HG02884 (cell line): ENCODE measurements around the gene IL10RA.
"Not testable (repeated sequence)": the region's sequence is repeated elsewhere in the genome, so short reads cannot be mapped to it uniquely, and the experiment has no call there.

Source experiments
- ATAC-seq: cut with Tn5 transposase; IDR thresholded peaks from one replicate; pipeline ENCODE4 v1.9.1; 2021; ENCODE audit warnings: mild to moderate bottlenecking, moderate library complexity; ENCODE audit not compliant: unreplicated experiment

Gene IL10RA

DNA sequence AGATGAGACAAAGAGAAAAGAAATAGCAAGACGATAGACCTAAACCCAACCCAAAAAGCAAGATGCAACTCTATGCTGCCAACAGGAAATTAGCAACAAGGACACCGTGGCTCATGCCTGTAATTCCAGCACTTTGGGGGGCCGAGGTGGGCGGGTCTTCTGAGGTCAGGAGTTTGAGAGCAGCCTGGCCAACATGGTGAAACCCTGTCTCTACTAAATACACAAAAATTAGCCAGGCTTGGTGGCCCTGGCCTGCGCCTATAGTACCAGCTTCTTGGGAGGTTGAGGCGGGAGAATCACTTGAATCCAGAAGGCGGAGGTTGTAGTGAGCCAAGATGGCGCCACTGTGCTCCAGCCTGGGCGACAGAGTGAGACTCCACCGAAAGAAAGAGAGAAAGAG is 24.3 kb upstream of the IL10RA start:
- no peak for ATAC-seq

DNA sequence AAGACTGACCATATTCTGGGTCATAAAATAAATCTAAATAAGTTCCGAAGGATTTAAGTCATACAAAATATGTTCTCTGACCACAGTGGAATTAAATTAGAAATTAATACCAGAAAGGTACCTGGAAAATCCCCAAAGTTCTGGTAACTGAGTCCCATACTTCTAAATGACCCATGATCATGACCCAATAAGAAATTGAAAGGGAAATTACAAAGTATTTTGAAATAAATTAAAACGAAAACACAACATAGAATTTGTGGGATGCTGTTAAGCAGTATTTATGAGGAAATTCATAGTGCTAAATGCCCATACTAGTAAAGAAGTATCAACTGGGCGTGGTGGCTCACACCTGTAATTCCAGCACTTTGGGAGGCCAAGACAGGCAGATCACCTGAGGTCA is 23.4 kb upstream of the IL10RA start:
- no peak for ATAC-seq

DNA sequence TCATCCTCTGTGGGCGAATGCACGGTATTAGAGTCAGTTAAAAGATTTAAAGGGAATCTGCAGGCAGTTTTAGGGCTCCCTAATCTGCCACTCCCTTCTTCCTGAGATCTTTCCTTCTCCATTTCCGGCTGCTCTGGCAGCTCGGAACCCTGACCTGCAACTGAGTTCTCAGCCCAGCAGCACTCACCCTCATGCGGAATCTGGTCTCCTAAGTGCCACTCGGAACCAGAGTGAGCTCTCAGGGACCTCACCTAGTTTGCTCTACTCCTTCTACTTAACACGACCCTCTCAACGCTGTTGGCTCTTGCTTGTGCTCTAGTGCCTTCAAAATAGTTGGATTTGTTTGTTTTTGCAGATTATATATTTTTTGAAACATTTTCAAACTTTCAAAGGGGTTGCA is 19.3 kb upstream of the IL10RA start:
- no peak for ATAC-seq

DNA sequence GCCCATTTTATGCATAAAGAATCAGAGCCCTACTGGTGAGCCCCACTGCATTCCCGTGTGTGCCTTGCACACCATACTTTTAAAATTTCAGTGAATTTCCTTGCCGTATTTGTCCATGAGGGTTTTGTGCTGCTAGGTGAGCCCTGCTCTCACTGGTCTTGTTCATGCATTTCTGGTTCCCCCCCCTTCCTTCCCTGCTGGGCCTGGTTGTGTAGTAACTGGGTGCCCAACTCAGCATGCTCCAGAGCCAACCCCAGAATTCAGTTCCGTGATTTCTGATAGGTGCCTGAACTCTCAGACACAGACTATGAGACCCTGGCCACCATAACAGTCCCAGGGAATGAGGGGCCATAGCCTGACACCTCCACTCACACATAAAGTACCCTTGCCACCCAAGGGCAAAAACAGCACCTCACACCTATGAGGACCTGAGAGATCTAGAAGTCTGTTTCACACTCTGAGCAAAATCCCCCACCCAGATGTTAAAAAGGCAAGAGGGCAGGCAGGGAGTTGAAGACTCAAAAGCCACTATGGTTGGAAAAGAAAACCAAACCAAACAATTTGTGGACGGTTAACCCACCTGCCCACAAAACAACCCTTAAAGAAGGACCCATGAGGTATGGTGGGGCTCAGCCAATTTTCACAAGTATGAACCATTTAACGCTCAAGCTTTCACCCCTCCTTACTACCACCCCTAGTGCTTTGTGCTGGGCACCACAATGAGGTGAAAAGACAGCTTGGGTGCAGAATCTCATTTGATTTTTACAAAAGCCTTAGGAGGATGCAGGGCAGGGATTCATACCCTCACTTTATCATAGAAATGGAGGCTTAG is 16.8 kb upstream of the IL10RA start:
- no peak for ATAC-seq

DNA sequence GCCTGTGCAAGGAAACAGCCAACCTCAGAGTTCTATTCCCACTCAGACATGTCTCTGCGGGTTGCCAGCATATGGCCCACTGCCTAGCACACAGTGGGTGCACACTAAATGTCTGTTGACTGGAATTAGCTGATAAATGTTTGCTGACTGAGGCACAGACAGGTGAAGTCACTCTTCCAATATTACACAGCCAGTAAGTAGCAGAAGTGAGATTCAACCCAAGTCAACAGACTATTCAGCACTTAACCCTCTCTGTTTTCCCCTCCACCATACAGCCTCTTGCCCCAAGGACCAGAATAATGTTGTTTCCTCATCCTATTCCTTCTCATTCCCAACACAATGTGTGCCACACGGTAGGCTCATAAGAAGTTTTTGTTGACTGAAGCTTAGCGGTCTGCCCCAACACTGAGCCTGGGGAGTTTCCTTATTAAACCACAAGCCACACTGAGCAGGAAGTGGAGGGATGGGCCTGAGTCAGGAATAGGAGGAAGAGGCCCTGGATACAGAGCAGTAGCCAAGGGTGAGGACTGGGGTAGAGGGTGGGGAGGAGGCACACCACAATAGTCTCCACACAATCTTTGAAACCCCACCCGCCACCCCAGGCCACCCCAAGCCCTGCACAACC is 15.7 kb upstream of the IL10RA start:
- ATAC-seq: no peak

DNA sequence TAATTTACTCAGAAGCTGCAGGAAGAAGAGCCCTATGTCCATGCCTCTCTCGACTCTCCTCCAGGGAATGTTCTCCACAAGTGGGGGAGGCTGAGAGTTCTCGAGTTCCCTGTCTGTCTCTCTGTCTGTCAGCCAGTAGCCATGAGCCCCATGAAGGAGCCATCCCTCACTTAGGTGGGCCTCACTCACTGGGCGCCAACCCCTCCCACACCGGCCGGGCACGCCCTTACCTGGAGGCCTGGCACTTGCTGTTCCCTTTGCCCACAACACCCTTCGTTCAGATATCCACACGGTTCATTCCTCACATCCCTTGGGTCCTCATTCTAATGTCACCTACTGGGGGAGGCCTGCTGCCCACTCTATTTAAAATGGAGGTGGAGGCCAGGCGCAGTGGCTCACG is 14.2 kb upstream of the IL10RA start:
- ATAC-seq: no peak

DNA sequence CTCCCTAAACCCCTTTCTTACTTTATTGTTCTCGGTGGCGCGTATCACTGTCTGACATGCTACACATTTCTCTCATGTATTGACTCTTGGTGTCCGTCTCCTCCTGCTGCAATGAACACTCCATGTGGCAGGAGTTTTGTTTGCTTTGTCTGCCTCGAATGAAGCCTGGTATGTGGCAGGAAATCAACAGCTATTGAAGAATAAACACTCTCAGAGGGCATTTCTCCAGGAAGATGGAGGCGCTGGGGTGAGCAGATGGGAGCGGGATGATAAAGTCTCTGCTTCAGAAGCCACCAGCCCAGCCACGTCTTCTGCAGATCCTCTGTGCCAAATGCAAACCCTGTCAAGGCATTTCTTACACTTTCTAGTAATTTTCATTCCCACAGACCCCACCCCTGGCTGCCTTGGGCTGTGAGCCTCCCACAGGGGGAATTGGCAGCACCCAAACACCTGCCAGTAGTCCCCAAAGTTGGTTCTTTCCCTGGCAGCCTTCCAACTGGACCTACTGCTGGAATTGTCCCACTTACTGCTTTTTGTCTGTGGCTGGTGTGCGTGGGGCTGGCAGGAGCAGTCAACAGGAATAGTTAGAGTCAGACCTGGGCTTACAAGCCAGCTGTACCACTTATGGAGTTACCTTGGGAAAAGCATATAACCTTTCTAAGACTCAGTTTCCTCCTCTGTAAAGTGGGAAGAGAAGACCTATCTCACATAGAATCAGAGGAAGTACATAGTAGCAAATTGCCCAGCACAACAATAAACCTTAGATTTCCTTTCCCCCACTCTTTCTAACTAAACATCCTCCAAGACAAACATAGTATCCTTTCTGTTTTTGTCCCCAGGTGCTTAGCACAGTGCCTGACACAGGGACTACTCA is 13.3 kb upstream of the IL10RA start:
- no peak for ATAC-seq

DNA sequence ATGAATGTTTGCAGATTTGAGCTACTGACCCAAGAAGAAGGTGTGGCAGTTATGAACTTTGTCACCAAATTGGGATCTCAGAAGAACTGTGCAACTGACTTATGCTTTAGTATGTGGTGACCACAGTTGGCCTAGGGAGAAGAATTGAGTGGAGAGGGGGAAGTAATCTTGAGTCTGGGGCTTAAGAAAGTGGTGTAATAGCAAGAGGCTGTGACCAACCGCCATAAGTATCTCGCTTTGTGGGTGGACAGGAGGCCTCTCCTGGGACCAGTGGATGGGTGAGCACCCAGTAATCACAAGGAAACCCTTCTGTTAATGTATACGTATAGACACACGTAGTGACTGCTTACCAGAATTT is 12.7 kb upstream of the IL10RA start:
- ATAC-seq: no peak

DNA sequence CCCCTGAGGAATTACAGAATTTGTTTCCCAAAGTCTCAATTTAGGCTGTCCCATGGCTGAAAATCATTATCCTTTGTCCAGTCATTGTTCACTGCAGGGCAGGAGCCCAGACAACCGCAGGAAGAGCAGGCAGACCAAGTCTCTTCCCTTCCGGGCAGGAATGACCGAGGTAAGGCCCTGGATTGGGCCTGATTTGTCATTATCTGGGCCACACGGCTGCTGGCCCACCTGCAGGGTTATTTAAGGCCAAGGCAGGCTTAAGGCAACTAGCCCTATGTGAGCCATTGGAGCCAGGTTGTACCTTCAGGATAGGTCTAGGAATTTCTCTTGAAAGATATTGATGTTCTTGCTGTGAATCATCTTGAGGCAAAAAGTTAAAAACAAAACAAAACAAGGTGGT is 9.7 kb upstream of the IL10RA start:
- no peak for ATAC-seq

DNA sequence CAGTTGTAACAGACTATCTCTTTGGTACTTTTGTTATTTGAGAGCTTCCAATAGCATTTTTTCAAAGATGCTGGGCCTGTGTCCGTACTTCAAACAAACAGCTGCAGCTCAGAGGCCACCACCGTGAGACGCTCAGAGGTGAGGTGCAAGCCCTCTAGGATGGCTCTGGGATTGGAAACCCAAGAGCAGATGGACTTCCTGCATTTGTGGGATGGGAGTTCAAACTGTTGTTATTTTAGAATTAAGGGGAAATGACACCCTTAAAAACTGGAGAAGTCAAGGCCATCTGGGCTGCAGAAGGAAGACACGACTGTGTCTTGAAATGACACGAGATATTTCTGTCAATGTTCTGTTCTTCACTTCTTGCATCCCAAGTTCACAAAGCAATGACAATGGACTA is 9.2 kb upstream of the IL10RA start:
- no peak for ATAC-seq

DNA sequence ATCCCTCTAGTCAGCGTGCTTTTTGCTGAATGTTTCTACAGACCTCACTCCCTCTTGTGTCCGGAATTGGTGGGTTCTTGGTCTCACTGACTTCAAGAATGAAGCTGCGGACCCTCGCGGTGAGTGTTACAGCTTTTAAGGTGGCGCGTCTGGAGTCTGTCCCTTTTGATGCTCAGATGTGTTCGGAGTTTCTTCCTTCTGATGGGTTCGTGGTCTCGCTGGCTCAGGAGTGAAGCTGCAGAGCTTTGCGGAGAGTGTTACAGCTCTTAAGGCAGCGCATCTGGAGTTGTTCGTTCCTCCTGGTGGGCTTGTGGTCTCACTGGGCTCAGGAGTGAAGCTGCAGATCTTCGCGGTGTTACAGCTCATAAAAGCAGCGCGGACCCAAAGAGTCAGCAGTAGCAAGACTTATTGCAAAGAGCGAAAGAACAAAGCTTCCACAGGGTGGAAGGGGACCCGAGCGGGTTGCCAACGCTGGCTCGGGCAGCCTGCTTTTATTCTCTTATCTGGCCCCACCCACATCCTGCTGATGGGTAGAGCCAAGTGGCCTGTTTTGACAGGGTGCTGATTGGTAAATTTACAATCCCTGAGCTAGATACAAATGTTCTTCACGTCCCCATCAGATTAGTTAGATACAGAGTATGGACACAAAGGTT is 8.5 kb upstream of the IL10RA start:
- not testable (repeated sequence) for ATAC-seq

DNA sequence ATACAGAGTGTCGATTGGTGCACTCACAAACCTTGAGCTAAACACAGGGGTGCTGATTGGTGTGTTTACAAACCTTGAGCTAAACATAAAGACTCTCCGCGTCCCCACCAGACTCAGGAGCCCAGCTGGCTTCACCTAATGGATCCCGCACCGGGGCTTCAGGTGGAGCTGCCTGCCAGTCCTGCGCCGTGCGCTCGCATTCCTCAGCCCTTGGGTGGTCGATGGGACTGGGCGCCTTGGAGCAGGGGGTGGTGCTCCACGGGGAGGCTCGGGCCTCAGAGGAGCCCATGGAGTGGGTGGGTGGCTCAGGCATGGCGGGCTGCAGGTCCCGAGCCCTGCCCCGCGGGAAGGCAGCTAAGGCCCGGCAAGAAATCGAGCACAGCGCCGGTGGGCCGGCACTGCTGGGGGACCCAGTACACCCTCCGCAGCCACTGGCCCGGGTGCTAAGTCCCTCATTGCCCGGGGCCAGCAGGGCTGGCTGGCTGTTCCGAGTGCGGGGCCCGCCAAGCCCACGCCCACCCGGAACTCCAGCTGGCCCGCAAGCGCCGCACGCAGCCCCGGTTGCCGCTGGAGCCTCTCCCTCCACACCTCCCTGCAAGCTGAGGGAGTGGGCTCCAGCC is 7.8 kb upstream of the IL10RA start:
- not testable (repeated sequence) for ATAC-seq

DNA sequence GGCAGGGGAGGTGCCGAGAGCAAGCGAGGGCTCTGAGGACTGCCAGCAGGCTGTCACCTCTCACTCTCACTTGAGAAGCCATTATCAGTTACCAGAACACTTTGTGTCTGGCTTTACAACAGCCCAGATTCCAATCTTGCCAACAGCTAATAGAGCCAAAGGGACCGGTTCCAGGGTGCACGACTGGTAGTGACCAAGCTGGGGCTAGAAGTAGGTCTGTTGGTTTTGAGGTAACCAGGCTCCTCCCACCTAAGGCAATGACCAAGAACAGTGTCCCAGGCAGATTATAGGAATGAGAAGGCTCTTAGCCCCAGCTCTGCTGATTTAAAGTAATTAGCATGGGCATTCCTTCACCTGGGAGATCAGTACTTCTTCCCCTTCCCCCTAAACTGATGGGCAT is 7.2 kb upstream of the IL10RA start:
- no peak for ATAC-seq

DNA sequence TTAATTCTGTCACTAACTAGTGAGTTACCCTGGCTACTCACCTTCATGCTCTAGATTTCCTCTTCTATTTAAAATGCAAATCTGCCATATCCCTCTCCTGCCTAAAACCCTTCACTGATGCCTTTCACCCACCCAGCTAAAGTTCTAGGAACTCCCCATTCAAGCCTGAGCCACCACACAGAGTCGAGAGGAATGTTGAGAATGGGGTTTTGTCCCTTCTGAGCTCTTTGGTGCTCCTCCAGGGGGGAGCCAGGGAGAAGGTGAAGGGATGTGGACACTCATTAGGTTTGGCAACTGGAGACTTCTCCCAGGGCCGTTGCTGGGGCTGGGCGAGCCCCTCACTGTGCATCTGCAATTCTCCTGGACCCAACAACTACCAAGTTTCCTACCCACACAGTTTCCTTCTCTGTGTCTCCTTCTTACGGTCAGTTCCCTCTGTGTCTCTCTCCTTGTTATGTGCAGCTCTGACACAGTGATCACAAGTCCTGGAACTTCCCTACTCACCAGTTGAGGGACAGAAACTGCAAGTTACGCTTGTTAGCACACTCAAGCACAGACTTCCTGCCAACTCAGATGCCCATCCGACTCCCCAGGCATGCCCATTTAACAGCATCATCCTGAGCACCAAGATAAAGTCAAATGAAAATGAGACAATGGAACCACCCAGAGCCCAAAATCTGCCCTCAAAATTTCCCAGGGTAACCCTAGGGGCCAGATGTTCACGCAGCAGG is 6.5 kb upstream of the IL10RA start:
- no peak for ATAC-seq

DNA sequence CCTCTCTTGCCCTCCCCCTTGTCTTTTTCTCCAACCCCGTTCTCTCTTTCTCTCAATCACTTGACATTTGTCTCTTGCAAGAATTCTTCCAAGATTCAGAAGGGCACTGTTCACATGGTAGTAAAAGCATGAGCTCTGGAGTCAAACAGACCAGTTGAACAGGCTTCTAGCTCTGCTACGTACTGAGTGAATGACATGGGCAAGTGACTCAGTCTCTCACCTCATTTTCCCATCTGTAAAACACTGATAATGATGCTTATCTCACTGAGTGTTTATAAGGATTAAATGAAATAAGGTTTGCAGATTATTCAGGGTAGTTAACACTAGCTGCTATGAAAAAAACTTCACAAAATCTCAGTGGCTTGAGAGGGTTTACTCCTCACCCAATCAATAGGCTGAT is 5.9 kb upstream of the IL10RA start:
- ATAC-seq: no peak

DNA sequence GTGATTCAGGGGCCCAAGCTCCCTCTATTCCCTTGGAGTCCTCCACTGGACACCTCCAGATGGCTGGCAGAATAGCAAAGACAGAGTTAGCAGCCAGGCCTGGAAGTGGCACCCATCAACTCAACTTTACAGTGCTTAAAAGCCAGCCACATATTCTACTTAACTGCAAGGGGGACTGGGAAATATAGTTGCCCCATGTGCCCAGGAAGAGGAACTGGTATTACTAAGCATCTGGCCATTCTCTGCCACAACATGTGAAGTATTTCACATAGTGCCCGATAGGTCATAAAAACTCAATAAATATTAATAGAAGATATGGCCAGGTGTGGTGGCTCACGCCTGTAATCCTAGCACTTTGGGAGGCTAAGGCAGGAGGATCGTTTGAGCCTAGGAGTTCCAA is 5.5 kb upstream of the IL10RA start:
- ATAC-seq: no peak

DNA sequence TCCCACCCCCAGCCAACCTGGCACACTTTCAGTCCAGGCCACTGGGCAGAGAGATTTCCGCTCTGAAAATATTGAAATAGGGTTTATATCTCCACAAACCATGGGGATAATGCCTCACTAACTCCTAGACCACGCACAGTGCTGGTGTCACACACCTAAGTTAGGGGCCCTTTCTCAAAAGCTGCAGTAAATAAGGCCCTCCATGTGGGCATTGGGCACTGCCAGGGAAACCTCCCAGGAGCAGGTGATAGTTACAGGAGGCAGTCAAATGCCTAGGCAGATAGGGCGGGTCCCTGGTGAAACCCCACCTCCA is 3.1 kb upstream of the IL10RA start:
- ATAC-seq: no peak

DNA sequence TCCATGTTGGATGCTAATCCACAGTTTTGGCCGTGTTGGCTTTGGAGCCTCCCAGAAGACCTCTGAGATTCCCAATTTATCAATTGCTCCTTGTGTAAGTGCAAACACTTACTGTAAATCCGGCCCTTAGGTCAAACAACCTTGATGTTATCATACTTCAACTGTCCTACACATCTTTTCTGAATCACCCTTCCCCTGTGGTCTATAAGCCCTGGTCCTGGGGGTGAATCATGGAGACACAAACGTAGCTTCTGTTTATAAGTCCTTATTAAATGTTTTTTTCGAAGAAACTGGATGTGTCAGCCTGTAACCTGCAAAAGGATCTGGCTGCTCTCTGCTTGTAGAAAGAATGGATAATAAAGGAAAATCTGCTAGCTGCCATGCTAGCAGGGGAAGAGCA is 1.7 kb upstream of the IL10RA start:
- no peak for ATAC-seq

DNA sequence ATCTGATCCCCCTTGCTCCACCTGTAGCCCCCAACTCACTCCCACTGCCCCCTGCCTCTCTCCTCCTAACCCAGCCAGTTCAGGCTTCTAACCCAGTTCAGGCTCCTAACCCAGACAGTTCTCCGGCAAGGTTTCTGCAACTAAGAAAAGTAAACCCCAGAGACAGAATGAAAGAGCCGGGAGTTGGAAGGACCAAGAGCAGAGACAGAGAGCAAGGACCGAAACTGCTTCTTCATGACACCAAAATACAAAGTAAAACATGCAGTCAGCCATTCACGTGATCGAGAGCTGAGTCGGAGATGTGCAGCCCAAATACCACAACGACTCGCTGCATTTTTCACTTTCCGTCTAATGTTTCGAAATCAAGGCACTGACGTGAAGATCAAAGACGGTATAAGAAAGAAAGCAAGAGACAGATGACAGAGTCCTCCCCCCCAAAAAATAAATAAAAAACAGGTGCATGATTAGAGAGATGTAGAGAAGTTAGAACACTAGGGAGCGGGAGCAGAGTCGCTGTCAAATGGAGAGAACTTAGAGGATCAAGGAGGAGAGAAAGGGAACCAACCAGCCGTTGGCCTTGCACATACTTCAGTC is 884 bp downstream of the IL10RA start:
- no peak for ATAC-seq
